Activated effector memory CD4-positive, alpha-beta T cell treated with anti-CD3 and anti-CD28 coated beads, Interleukin-2, amount 50 U/mL, for 16 hours (primary cell): ENCODE measurements around the gene IL16.

Experiments
- DNase-seq: peaks from one replicate; pipeline ENCODE4 v3.0.0-alpha.2; 2020

Gene IL16

GRCh38 chr15:81278306-81279029, 81.8 kb downstream of the IL16 start:
- peak; percentile 21 for DNase-seq

- peak; percentile 58 for DNase-seq
Observed at GRCh38 chr15:81279621-81280485, 83.2 kb downstream of the IL16 start.

- peak; percentile 39 for DNase-seq
Observed at GRCh38 chr15:81280696-81281455, 84.2 kb downstream of the IL16 start.

- no peak for DNase-seq
Observed at GRCh38 chr15:81281456-81281735, 84.7 kb downstream of the IL16 start.

- peak; percentile 21 for DNase-seq
Observed at GRCh38 chr15:81281766-81282605, 85.3 kb downstream of the IL16 start.

GRCh38 chr15:81282606-81282895, 85.9 kb downstream of the IL16 start:
- peak; percentile 36 for DNase-seq

- peak; percentile 51 for DNase-seq
Observed at GRCh38 chr15:81282911-81283310, 86.2 kb downstream of the IL16 start.

- DNase-seq, result no peak
Observed at GRCh38 chr15:81284256-81285031, 87.8 kb downstream of the IL16 start.

- peak; percentile 55 for DNase-seq
Observed at GRCh38 chr15:81285461-81285860, 88.8 kb downstream of the IL16 start.

GRCh38 chr15:81286621-81287121, 90.0 kb downstream of the IL16 start:
- DNase-seq, result peak; percentile 64

- peak; percentile 50 for DNase-seq
Observed at GRCh38 chr15:81288040-81288439, 91.4 kb downstream of the IL16 start.

GRCh38 chr15:81288616-81289015, 91.9 kb downstream of the IL16 start:
- no peak for DNase-seq

- DNase-seq, result no peak
Observed at GRCh38 chr15:81289910-81290309, 93.2 kb downstream of the IL16 start.

- peak; percentile 63 for DNase-seq
Observed at GRCh38 chr15:81291916-81292522, 95.3 kb downstream of the IL16 start.

GRCh38 chr15:81292523-81293001, 95.9 kb downstream of the IL16 start:
- DNase-seq, result peak; percentile 84

GRCh38 chr15:81293728-81294515, 97.2 kb downstream of the IL16 start:
- DNase-seq, result peak; percentile 90

GRCh38 chr15:81294516-81294880, 97.8 kb downstream of the IL16 start:
- DNase-seq, result no peak

GRCh38 chr15:81295486-81296121, 98.9 kb downstream of the IL16 start:
- DNase-seq, result peak; percentile 60

- DNase-seq, result peak; percentile 57
Observed at GRCh38 chr15:81296186-81296585, 99.5 kb downstream of the IL16 start.

GRCh38 chr15:81296673-81297072, 100.0 kb downstream of the IL16 start:
- DNase-seq, result peak; percentile 88
